Karpas-422 (cell line): Measurements from ENCODE around the gene RASSF3. TPM values are rescaled to one million over a fixed set of nuclear protein-coding genes. Genes with fewer than 3 reads are reported as not detected.

ENCODE experiments used
- DNase-seq: peaks from one replicate; pipeline ENCODE4 v3.0.0-alpha.2; 2015
- H2AFZ ChIP-seq: fragments of 200-600 bp; sonication (generic); 2 replicates; pipeline ENCODE4 v1.6.1; 2014; ENCODE audit warnings: antibody characterized with exemption, low read length, mixed read lengths
- H3K27ac ChIP-seq: fragments of 200-600 bp; sonication (generic); 2 replicates; pipeline ENCODE4 v1.5.1; 2014; ENCODE audit warnings: mild to moderate bottlenecking, low read length, moderate library complexity
- H3K27me3 ChIP-seq: fragments of 200-600 bp; sonication (generic); 2 replicates; pipeline ENCODE4 v1.6.1; 2014; ENCODE audit warnings: low read length, mixed read lengths
- H3K36me3 ChIP-seq: fragments of 200-600 bp; sonication (generic); 2 replicates; pipeline ENCODE4 v1.6.1; 2014; ENCODE audit warnings: low read length, mixed read lengths; ENCODE audit not compliant: insufficient read depth
- H3K4me1 ChIP-seq: fragments of 200-600 bp; sonication (generic); 2 replicates; pipeline ENCODE4 v1.6.1; 2014; ENCODE audit warnings: mild to moderate bottlenecking, low read length, mixed read lengths
- H3K4me2 ChIP-seq: fragments of 200-600 bp; sonication (generic); 2 replicates; pipeline ENCODE4 v1.6.1; 2014; ENCODE audit warnings: low read length, low read depth, mild to moderate bottlenecking; ENCODE audit not compliant: poor library complexity, severe bottlenecking
- H3K4me3 ChIP-seq: fragments of 200-600 bp; sonication (generic); 2 replicates; pipeline ENCODE4 v1.5.1; 2014; ENCODE audit warnings: mild to moderate bottlenecking, antibody characterized with exemption, low read length, mixed read lengths
- H3K79me2 ChIP-seq: fragments of 200-600 bp; sonication (generic); 2 replicates; pipeline ENCODE4 v1.6.1; 2014; ENCODE audit warnings: mild to moderate bottlenecking, low read length, mixed read lengths
- H3K9ac ChIP-seq: fragments of 200-600 bp; sonication (generic); 2 replicates; pipeline ENCODE4 v1.6.0; 2014; ENCODE audit warnings: low read length
- H3K9me2 ChIP-seq: fragments of 200-600 bp; sonication (generic), shearing (Covaris generic); replicated peaks from 2 replicates; pipeline ENCODE4 v1.6.0; 2014; ENCODE audit warnings: mild to moderate bottlenecking, low read length, moderate library complexity; ENCODE audit not compliant: insufficient read depth
- H3K9me3 ChIP-seq: fragments of 300-700, 200-600 bp; sonication (generic); 2 replicates; pipeline ENCODE4 v1.6.1; 2014; ENCODE audit warnings: low read length, mixed read lengths
- H4K20me1 ChIP-seq: fragments of 200-600 bp; sonication (generic); 2 replicates; pipeline ENCODE4 v1.6.1; 2014; ENCODE audit warnings: mild to moderate bottlenecking, antibody characterized with exemption, low read length, low read depth; ENCODE audit not compliant: insufficient read depth
- total RNA-seq: library from RNA; depleted of rRNA; stranded (reverse); fragments of >200 nt; shearing (Covaris generic); gene quantifications from 2 replicates; pipeline ENCODE4 v1.2.3, GENCODE V29; 2014; ENCODE audit warnings: low replicate concordance

The RASSF3 gene
- total RNA-seq, 1 experiment from 2014 or later, result 21.5 TPM

DNA sequence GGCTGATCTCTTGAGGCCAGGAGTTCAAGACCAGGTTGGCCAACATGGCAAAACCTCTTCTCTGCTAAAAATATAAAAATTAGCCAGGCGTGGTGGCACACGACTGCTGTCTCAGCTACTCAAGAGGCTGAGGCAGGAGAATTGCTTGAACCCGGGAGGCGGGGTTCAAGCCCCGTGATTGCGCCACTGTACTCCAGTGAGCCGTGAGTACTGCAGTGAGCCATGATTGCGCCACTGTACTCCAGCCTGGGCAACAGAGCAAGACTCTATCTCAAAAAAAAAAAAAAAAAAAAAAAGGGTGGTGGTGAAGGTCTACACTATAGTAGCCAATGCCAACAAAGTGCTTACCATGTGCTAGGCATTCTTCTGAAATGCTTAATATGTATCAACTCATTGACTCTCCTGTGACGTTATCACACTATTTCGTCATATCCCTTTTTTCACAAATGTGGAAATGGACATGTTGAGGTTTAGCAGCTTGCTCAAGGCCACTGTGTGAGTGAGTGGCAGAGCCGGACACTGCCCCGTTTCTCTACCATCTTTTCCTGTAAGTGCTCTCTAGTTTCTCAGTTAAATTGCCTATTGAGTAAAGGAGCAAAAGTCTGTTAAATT lies 89.3 kb downstream of the RASSF3 start:
- no peak for DNase-seq
- no peak overlapping the region for H2AFZ ChIP-seq
- no peaks in the 10 kb centered on the region for H3K9me2 ChIP-seq
- H3K27me3 ChIP-seq, result no peaks in the 10 kb centered on the region
- H3K9me3 ChIP-seq, result no peaks in the 10 kb centered on the region
- H3K4me1 ChIP-seq, result peaks cover 46% of the 10 kb centered on the region
- H3K79me2 ChIP-seq, result 0 out of 2 replicates have a peak, but pooled peaks cover 5% of the 10 kb centered on the region
- H3K27ac ChIP-seq, result no peak overlapping the region
- no peak overlapping the region for H3K4me3 ChIP-seq
- no peak overlapping the region for H3K9ac ChIP-seq
- H4K20me1 ChIP-seq, result no peaks in the 10 kb centered on the region
- no peak overlapping the region for H3K4me2 ChIP-seq
- H3K36me3 ChIP-seq, result peaks cover 19% of the 10 kb centered on the region; the same call in 1 of the 2 replicates

DNA sequence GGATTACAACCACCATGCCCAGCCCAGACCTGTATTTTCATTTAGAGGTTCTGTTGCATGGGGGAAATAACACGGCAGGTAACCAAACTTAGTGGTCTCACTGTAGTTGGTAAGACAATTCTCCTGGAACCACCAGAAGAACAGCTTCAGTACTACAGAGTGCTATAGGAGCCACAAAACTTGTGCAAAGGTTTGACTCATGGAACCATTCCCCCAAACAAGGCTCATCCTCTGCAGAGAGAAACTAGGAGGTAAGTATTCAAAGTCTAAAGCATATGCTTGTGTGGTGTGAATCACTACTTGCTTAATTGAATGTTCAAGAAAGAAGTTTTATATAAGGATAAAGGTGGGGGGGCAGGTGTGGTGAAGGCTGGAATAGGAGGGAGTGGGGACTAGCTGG lies 90.2 kb downstream of the RASSF3 start:
- Histone ChIP-seq H3K9me3 (no peaks in the 10 kb centered on the region), H3K27me3 (no peaks in the 10 kb centered on the region), H3K9me2 (no peaks in the 10 kb centered on the region), H4K20me1 (no peaks in the 10 kb centered on the region), H3K36me3 (peaks cover 13% of the 10 kb centered on the region; the same call in 1 of the 2 replicates), H2AFZ (no peak overlapping the region), H3K9ac (no peak overlapping the region), H3K27ac (no peak overlapping the region), H3K4me1 (peaks cover 39% of the 10 kb centered on the region), H3K79me2 (0 out of 2 replicates have a peak, but pooled peaks cover 5% of the 10 kb centered on the region), H3K4me2 (no peak overlapping the region), H3K4me3 (no peak overlapping the region)
- no peak for DNase-seq

DNA sequence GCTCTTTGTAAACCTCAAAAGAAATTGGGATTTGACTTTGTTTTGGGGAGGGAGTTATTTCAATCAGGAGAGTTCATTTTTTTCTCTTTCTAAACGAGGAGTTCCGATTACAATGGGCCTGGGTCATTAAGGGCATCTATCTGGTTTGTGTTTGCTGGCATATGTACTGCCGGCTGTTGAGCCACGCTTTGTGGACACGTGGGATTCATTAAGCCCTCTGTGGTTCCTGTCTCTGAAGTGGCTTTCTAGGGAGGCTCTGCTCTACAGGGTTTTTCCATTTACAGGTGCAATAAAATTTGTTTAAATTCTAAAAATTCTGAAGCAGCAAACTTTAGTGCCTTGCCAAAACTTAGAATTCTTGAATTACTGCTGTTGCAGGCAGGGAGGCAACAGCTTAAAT lies 91.0 kb downstream of the RASSF3 start:
- Histone ChIP-seq H3K4me1 (peaks cover 38% of the 10 kb centered on the region), H3K27ac (no peak overlapping the region), H3K4me2 (no peak overlapping the region), H3K9me2 (no peaks in the 10 kb centered on the region), H3K9me3 (no peaks in the 10 kb centered on the region), H3K27me3 (no peaks in the 10 kb centered on the region), H3K4me3 (no peak overlapping the region), H3K36me3 (peaks cover 13% of the 10 kb centered on the region; the same call in 1 of the 2 replicates), H3K79me2 (0 out of 2 replicates have a peak, but pooled peaks cover 5% of the 10 kb centered on the region), H3K9ac (no peak overlapping the region), H4K20me1 (no peaks in the 10 kb centered on the region), H2AFZ (no peak overlapping the region)
- DNase-seq, result peak; percentile 86

DNA sequence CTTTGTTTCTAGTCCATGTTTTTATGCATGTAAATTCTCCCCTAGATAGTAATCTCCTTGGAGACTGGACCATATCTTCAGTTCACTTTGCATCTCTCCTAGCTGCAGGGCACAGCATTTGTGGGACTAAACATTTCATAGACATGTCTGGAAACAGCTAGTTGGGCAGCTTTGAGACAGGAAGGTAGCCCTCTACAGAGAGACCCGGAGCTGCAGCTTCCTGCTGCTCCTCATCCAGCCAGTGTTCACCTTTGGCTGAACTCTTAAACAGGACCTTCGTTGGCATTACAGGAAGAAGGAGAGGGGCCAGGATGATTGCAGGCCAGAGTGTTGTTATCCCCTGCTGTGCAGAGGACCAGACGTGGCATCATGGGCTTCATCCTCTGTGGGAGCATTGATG lies 96.0 kb downstream of the RASSF3 start:
- Histone ChIP-seq H3K4me3 (no peak overlapping the region), H3K9ac (no peak overlapping the region), H3K27me3 (no peaks in the 10 kb centered on the region), H3K4me1 (peaks cover 5% of the 10 kb centered on the region), H3K9me3 (no peaks in the 10 kb centered on the region), H3K4me2 (no peak overlapping the region), H4K20me1 (no peaks in the 10 kb centered on the region), H3K27ac (no peak overlapping the region), H3K36me3 (peaks cover 7% of the 10 kb centered on the region; the same call in 1 of the 2 replicates), H3K79me2 (0 out of 2 replicates have a peak, but pooled peaks cover 5% of the 10 kb centered on the region), H3K9me2 (no peaks in the 10 kb centered on the region), H2AFZ (no peak overlapping the region)
- DNase-seq, result no peak

DNA sequence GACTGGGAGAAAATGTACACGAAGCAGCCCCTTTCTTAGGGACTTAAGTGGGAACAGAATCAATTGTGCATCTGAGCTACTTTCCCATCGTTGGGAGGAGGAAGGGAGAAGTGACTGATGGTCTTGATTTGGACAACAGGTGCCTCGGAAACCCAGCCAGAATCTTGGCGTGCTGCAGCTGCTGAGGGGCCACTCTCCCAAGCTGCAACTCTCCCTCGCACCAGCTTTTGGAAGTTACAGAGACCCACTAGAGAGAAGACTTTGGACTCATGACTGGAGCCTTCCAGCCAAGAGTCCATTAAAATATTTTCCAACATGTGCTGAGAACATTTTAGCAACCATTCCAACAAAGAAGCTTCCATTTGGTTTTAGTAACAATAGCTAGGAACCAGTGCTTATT lies 96.6 kb downstream of the RASSF3 start:
- H3K4me3 ChIP-seq, result no peak overlapping the region
- no peaks in the 10 kb centered on the region for H3K4me1 ChIP-seq
- H2AFZ ChIP-seq, result no peak overlapping the region
- H3K9me3 ChIP-seq, result no peaks in the 10 kb centered on the region
- H3K27ac ChIP-seq, result no peak overlapping the region
- no peaks in the 10 kb centered on the region for H3K27me3 ChIP-seq
- H4K20me1 ChIP-seq, result no peaks in the 10 kb centered on the region
- DNase-seq, result no peak
- peaks cover 7% of the 10 kb centered on the region; the same call in 1 of the 2 replicates for H3K36me3 ChIP-seq
- H3K9me2 ChIP-seq, result no peaks in the 10 kb centered on the region
- 0 out of 2 replicates have a peak, but pooled peaks cover 5% of the 10 kb centered on the region for H3K79me2 ChIP-seq
- H3K9ac ChIP-seq, result no peak overlapping the region
- no peak overlapping the region for H3K4me2 ChIP-seq

DNA sequence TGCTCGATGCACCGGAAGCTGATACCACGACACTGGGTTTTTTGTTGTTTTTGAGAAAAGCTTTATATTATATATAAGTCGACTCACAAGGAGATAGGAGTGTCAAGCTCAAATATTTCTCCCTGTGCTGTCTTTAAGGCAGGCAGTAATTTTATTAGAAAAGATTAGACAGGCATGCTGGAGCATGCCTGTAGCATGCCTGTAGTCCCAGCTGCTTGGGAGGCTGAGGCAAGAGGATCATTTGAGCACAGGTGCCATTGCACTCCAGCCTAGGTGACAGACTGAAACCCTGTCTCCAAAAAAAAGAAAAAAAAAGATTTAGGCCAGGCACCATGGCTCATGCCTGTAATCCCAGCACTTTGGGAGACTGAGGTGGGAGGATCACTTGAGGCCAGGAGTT lies 97.1 kb downstream of the RASSF3 start:
- Histone ChIP-seq H3K4me1 (no peaks in the 10 kb centered on the region), H3K4me2 (no peak overlapping the region), H4K20me1 (no peaks in the 10 kb centered on the region), H3K79me2 (0 out of 2 replicates have a peak, but pooled peaks cover under 1% of the 10 kb centered on the region), H3K27ac (no peak overlapping the region), H3K4me3 (no peak overlapping the region), H3K27me3 (no peaks in the 10 kb centered on the region), H3K9me2 (no peaks in the 10 kb centered on the region), H3K36me3 (peaks cover 3% of the 10 kb centered on the region; the same call in 1 of the 2 replicates), H3K9ac (no peak overlapping the region), H2AFZ (no peak overlapping the region), H3K9me3 (no peaks in the 10 kb centered on the region)
- no peak for DNase-seq

DNA sequence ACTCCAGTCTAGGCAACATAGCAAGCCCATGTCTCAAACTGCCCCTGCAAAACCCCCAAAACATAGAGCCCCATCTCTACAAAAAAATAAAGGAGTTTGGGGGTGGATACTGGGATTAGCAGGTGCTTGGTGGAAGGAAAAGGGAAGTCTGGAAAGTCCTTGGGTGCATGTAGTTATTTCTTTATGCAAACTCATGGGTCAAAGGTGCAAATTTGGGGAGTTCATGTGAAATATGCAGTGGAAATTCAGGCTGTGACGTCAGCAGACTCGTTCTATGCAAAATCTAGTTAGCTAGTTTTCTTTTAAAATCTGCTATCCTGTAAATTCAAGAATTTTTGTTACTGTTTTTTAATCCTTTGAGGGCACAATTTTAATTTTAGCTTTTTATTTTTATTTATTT lies 97.6 kb downstream of the RASSF3 start:
- Histone ChIP-seq H2AFZ (no peak overlapping the region), H3K36me3 (no peaks in the 10 kb centered on the region), H3K9ac (no peak overlapping the region), H3K4me3 (no peak overlapping the region), H3K9me2 (no peaks in the 10 kb centered on the region), H3K27me3 (no peaks in the 10 kb centered on the region), H4K20me1 (no peaks in the 10 kb centered on the region), H3K4me1 (no peaks in the 10 kb centered on the region), H3K9me3 (no peaks in the 10 kb centered on the region), H3K4me2 (no peak overlapping the region), H3K79me2 (no peaks in the 10 kb centered on the region), H3K27ac (no peak overlapping the region)
- no peak for DNase-seq

DNA sequence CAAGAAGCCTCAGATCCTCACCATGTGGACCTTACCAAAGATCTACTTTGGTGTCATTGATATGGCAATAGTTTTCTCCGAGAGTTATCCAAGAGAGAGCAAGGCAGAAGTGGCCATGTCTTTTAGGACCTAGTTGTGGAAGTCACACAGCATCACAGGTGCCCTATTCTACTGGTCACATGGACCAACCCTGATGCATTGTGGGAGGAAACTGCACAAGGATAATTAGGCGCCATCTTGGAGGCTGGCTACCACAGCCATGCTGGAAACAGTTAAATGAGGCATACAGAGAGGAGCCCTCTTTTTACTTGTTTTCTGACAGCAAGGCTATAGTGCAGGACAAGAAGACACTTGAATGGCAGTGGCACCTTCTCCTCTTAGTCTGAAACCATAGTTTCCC lies 99.1 kb downstream of the RASSF3 start:
- Histone ChIP-seq H3K79me2 (no peaks in the 10 kb centered on the region), H3K9me3 (no peaks in the 10 kb centered on the region), H3K9me2 (no peaks in the 10 kb centered on the region), H3K27me3 (no peaks in the 10 kb centered on the region), H3K4me3 (no peak overlapping the region), H3K9ac (no peak overlapping the region), H3K36me3 (0 out of 2 replicates have a peak, but pooled peaks cover 2% of the 10 kb centered on the region), H2AFZ (no peak overlapping the region), H3K4me2 (no peak overlapping the region), H4K20me1 (no peaks in the 10 kb centered on the region), H3K27ac (no peak overlapping the region), H3K4me1 (no peaks in the 10 kb centered on the region)
- no peak for DNase-seq
